K562 (cell line): ENCODE results near the gene PGP. TPM values are rescaled to one million over a fixed set of nuclear protein-coding genes. Genes with fewer than 3 reads are reported as not detected.

Experiments used
- ATAC-seq: fragments of 200-7000 bp; cut with Tn5 transposase; 3 replicates; pipeline ENCODE4 v1.9.1; 2020; ENCODE audit warnings: moderate library complexity
- BruUV-seq: library from RNA; stranded (reverse); fragments of 400-500 nt; replicated peaks from 2 replicates; lab custom pipeline; 2021; lab: Mats Ljungman, UMichigan
- CTCF ChIA-PET: fragments of 300-600 bp; formaldehyde crosslinking; extraction: SDS; loops from one replicate; lab custom pipeline; 2021; ENCODE audit warnings: low intra/inter-chr PET ratio; lab: Yijun Ruan, JAX
- POLR2A ChIA-PET: fragments of 300-600, 350-650 bp; sonication (Branson Sonifier 250); formaldehyde crosslinking; extraction: SDS; loops from one replicate; lab custom pipeline; 2021; ENCODE audit warnings: antibody characterized with exemption, inconsistent platforms; lab: Yijun Ruan, JAX
- DNase-seq, 4 experiments: peaks; one replicate each; pipeline versions ENCODE4 v3.0.0 to v3.0.0-alpha.2; 2011 to 2018; ENCODE audit warnings: low spot score in 3 of 4, mixed read lengths in 3 of 4; ENCODE audit errors: extremely low read depth in 1 of 4
- FAIRE-seq: peaks from 2 replicates; lab custom pipeline; 2011; peaks lifted over from hg19 to GRCh38; lab: Jason Lieb, UNC
- H2AFZ ChIP-seq: 2 replicates; pipeline ENCODE4 v1.6.0; 2011; ENCODE audit warnings: low read depth, low read length, control low read depth, inconsistent platforms
- H3K27ac ChIP-seq: fragments of 200-600 bp; 3 replicates; pipeline ENCODE4 v1.8.0; 2011; ENCODE audit warnings: low read depth, mild to moderate bottlenecking, control low read depth, inconsistent platforms, low read length, moderate library complexity, mixed read lengths; ENCODE audit errors: extremely low read depth
- H3K27me3 ChIP-seq, 2 experiments: fragments of 300-600 bp in 1 of 2; 2 replicates in 1 of 2; 3 replicates in 1 of 2; pipeline versions ENCODE4 v1.6.0 to v1.8.0; 2011; ENCODE audit warnings: inconsistent platforms in 2 of 2, low read length in 2 of 2, mild to moderate bottlenecking in 1 of 2, mixed read lengths in 1 of 2, moderate library complexity in 1 of 2; ENCODE audit not compliant: control insufficient read depth in 2 of 2, insufficient read depth in 2 of 2
- H3K36me3 ChIP-seq: fragments of 300-600 bp; 3 replicates; pipeline ENCODE4 v1.8.0; 2011; ENCODE audit warnings: mild to moderate bottlenecking, low read length, inconsistent platforms; ENCODE audit not compliant: control insufficient read depth, insufficient read depth
- H3K4me1 ChIP-seq, 2 experiments: fragments of 200-600 bp in 1 of 2; replicated peaks in 1 of 2; 2 replicates in 1 of 2; 3 replicates in 1 of 2; pipeline versions ENCODE4 v1.5.1 to v1.8.0; 2011; ENCODE audit warnings: inconsistent platforms in 2 of 2, low read length in 2 of 2, mild to moderate bottlenecking in 1 of 2, mixed read lengths in 1 of 2, moderate library complexity in 1 of 2; ENCODE audit not compliant: control insufficient read depth in 2 of 2, insufficient read depth in 2 of 2
- H3K4me2 ChIP-seq: 2 replicates; pipeline ENCODE4 v1.6.1; 2011; ENCODE audit warnings: low read length, control low read depth, inconsistent platforms, mixed read lengths; ENCODE audit not compliant: insufficient read depth
- H3K4me3 ChIP-seq: fragments of 200-600 bp; sonication (generic), shearing (Covaris generic); 2 replicates; pipeline ENCODE4 v1.5.1; 2016; ENCODE audit warnings: control low read depth, inconsistent platforms
- H3K79me2 ChIP-seq: fragments of 200-600 bp; 3 replicates; pipeline ENCODE4 v1.8.0; 2011; ENCODE audit warnings: low read length, inconsistent platforms; ENCODE audit not compliant: control insufficient read depth, insufficient read depth
- H3K9ac ChIP-seq, 2 experiments: 2 replicates each; pipeline versions ENCODE4 v1.6.0 to v1.6.1; 2011; ENCODE audit warnings: low read depth in 2 of 2, low read length in 2 of 2, control low read depth in 1 of 2, inconsistent platforms in 1 of 2, mild to moderate bottlenecking in 1 of 2, mixed read lengths in 1 of 2; ENCODE audit not compliant: insufficient read depth in 1 of 2
- H3K9me1 ChIP-seq: one replicate; pipeline ENCODE4 v1.6.0; 2011; ENCODE audit warnings: inconsistent platforms, mild to moderate bottlenecking, low read length, moderate library complexity; ENCODE audit not compliant: control insufficient read depth, insufficient read depth
- H3K9me3 ChIP-seq: replicated peaks from 2 replicates; pipeline ENCODE4 v1.5.1; 2011; ENCODE audit warnings: low read depth, low read length, inconsistent platforms; ENCODE audit not compliant: control insufficient read depth, insufficient read depth
- H4K20me1 ChIP-seq: replicated peaks from 2 replicates; pipeline ENCODE4 v1.6.1; 2011; ENCODE audit warnings: low read length, inconsistent platforms, mixed read lengths; ENCODE audit not compliant: control insufficient read depth, insufficient read depth
- ADNP ChIP-seq: fragments of 200-800 bp; sonication (Bioruptor generic); IDR thresholded peaks from 2 replicates; pipeline ENCODE4 v1.6.1; 2016; ENCODE audit warnings: missing genetic modification characterization, missing compliant biosample characterization
- C11orf30 ChIP-seq: fragments of 450-650 bp; IDR thresholded peaks from 2 replicates; pipeline ENCODE4 v1.6.1; 2016; ENCODE audit warnings: low read depth, mild to moderate bottlenecking
- CBX1 ChIP-seq: sonication (generic); IDR thresholded peaks from 2 replicates; pipeline ENCODE4 v1.6.1; 2016; ENCODE audit warnings: antibody characterized with exemption, low read depth, mild to moderate bottlenecking
- CREB3 ChIP-seq: fragments of 450-650 bp; conservative IDR thresholded peaks from 2 replicates; pipeline ENCODE4 v1.6.1; 2016; ENCODE audit warnings: missing genetic modification characterization, low read depth, mild to moderate bottlenecking, missing compliant biosample characterization, moderate library complexity
- EWSR1 ChIP-seq: fragments of 450-650 bp; IDR thresholded peaks from 2 replicates; pipeline ENCODE4 v1.6.1; 2018; ENCODE audit warnings: borderline replicate concordance, mild to moderate bottlenecking, low read depth, moderate library complexity; ENCODE audit not compliant: partially characterized antibody
- HMG20A ChIP-seq: fragments of 450-650 bp; formaldehyde crosslinking; conservative IDR thresholded peaks from 2 replicates; pipeline ENCODE4 v1.4.0; 2020; ENCODE audit warnings: mild to moderate bottlenecking, mixed read lengths
- IRF9 ChIP-seq: fragments of 450-650 bp; IDR thresholded peaks from 2 replicates; pipeline ENCODE4 v1.6.1; 2016; ENCODE audit warnings: missing biosample characterization, missing genetic modification characterization
- MCM2 ChIP-seq: fragments of 450-650 bp; IDR thresholded peaks from 2 replicates; pipeline ENCODE4 v1.6.1; 2017; ENCODE audit warnings: low read depth, mild to moderate bottlenecking
- MTA2 ChIP-seq: fragments of 450-650 bp; IDR thresholded peaks from 2 replicates; pipeline ENCODE4 v1.6.1; 2016; ENCODE audit warnings: low read depth
- POLR2A ChIP-seq: fragments of 450-650 bp; conservative IDR thresholded peaks from 2 replicates; pipeline ENCODE4 v1.6.1; 2016
- POLR2B ChIP-seq: fragments of 450-650 bp; IDR thresholded peaks from 2 replicates; pipeline ENCODE4 v1.6.1; 2018; ENCODE audit warnings: low read depth; ENCODE audit not compliant: partially characterized antibody
- POLR3G ChIP-seq: IDR thresholded peaks from 2 replicates; pipeline ENCODE4 v1.6.1; 2011; ENCODE audit not compliant: insufficient read length, insufficient replicate concordance; ENCODE audit errors: extremely low read depth
- PRMT5 ChIP-seq: sonication (generic); formaldehyde crosslinking; IDR thresholded peaks from 2 replicates; pipeline ENCODE4 v1.5.0; 2020; ENCODE audit warnings: missing genetic modification reagents
- SAFB ChIP-seq: fragments of 200-400 bp; formaldehyde crosslinking; IDR thresholded peaks from 2 replicates; pipeline ENCODE4 v1.6.1; 2017; ENCODE audit warnings: low read depth, low read length, borderline replicate concordance
- SNIP1 ChIP-seq: fragments of 450-650 bp; IDR thresholded peaks from 2 replicates; pipeline ENCODE4 v1.7.1; 2017; ENCODE audit warnings: low read depth, mild to moderate bottlenecking
- SNRNP70 ChIP-seq: fragments of 200-400 bp; formaldehyde crosslinking; optimal IDR thresholded peaks from 2 replicates; pipeline ENCODE3; 2017; ENCODE audit warnings: low read depth, low read length
- SPI1 ChIP-seq: IDR thresholded peaks from 2 replicates; pipeline ENCODE4 v1.6.1; 2011; ENCODE audit warnings: low read depth, low read length, control low read depth, borderline replicate concordance
- SREBF1 ChIP-seq: fragments of 150-350 bp; IDR thresholded peaks from 2 replicates; pipeline ENCODE4 v1.6.1; 2014; ENCODE audit warnings: antibody characterized with exemption, low read depth, low read length, borderline replicate concordance
- XRCC4 ChIP-seq: IDR thresholded peaks from one replicate; pipeline ENCODE4 v1.6.1; 2011; ENCODE audit not compliant: insufficient read depth, insufficient read length; ENCODE audit errors: extremely low read depth
- YBX1 ChIP-seq: fragments of 450-650 bp; IDR thresholded peaks from 2 replicates; pipeline ENCODE4 v1.7.1; 2016; ENCODE audit warnings: mild to moderate bottlenecking
- ZFX ChIP-seq: sonication (generic); formaldehyde crosslinking; IDR thresholded peaks from 2 replicates; pipeline ENCODE4 v1.8.0; 2022; ENCODE audit warnings: mild to moderate bottlenecking, missing genetic modification reagents, moderate library complexity
- ZNF511 ChIP-seq: sonication (generic); formaldehyde crosslinking; IDR thresholded peaks from 2 replicates; pipeline ENCODE4 v1.8.0; 2022; ENCODE audit warnings: mild to moderate bottlenecking, missing genetic modification reagents
- ZNF764 ChIP-seq: fragments of 250-450 bp; sonication (Bioruptor Pico); IDR thresholded peaks from 2 replicates; pipeline ENCODE4 v1.4.0; 2020; ENCODE audit warnings: low read depth, mild to moderate bottlenecking, moderate library complexity
- ZSCAN29 ChIP-seq: fragments of 450-650 bp; IDR thresholded peaks from 2 replicates; pipeline ENCODE4 v1.6.1; 2017
- WGBS: fragments of 100-300 bp; shearing (Covaris generic); methylation state at CpG from one replicate; pipeline ENCODE4 v1.1.6; 2016; ENCODE audit warnings: low coverage, mixed read lengths; ENCODE audit not compliant: insufficient coverage; ENCODE audit errors: missing lambda C conversion rate; 5-methylcytosine and 5-hydroxymethylcytosine counted together
- in situ Hi-C: fragments of 300-500 bp; cut with MboI; formaldehyde crosslinking; loops from 4 replicates; pipeline ENCODE4 v1.15.0; 2018; ENCODE audit warnings: inconsistent platforms, mixed read lengths
- intact Hi-C: fragments of 100-400 bp; cut with micrococcal nuclease; formaldehyde crosslinking; loops from 2 replicates; pipeline ENCODE4 v1.14.2; 2022
- polyA plus RNA-seq, 8 experiments: library from polyadenylated mRNA; depleted of rRNA in 4 of 8; stranded (reverse) in 5 of 8; unstranded in 3 of 8; fragments of >200 nt; fragmentation: Nextera tagmentation in 2 of 8; fragmentation: Illumina TruSeq in 1 of 8; extraction: Ambion mirVana in 2 of 8; extraction: Trizol in 1 of 8; gene quantifications; 2 replicates each; pipeline versions ENCODE4 v1.2.1 to v1.2.3, GENCODE V29; 2011 to 2014; ENCODE audit warnings: inconsistent platforms in 1 of 8, missing spikeins in 1 of 8
- total RNA-seq, 7 experiments: library from RNA; depleted of rRNA in 6 of 7; stranded (reverse); fragments of >200 nt in 6 of 7; fragmentation: Illumina TruSeq in 2 of 7; extraction: Trizol in 2 of 7; gene quantifications; 2 replicates each; pipeline versions ENCODE4 v1.2.1 to v1.2.3, GENCODE V29; 2011 to 2021; ENCODE audit warnings: low replicate concordance in 1 of 7

PGP gene
- total and polyA plus RNA-seq, 9 of the 15 experiments (the other 6 are each of a cell fraction or from before 2014, with no cell fraction given) = 1.1 to 57.6 (median 19.6) TPM

- H3K4me2 ChIP-seq = peak overlapping the region; percentile 87; the same call in 1 of the 2 replicates
- BruUV-seq = no TSS peak
- no peak for ATAC-seq
- TF ChIP-seq ZSCAN29 = no peak
- TF ChIP-seq ADNP (tag) = no peak
- TF ChIP-seq IRF9 = no peak
- 0 out of 2 replicates have a peak, but pooled peaks have one; percentile 19 for TF ChIP-seq CBX1
- no peak for TF ChIP-seq C11orf30
- peak; percentile 63 for TF ChIP-seq POLR2A
- TF ChIP-seq YBX1 = no peak
- no peak for TF ChIP-seq POLR3G
- no peak for TF ChIP-seq SNIP1
- TF ChIP-seq SPI1 = no peak
- peak; percentile 34 for TF ChIP-seq POLR2B
- 0 out of 2 replicates have a peak, but pooled peaks have one; percentile 31 for TF ChIP-seq ZNF511
- TF ChIP-seq MCM2 = no peak
- peak; percentile 20 for TF ChIP-seq SNRNP70
- TF ChIP-seq MTA2 = no peak
- TF ChIP-seq EWSR1 = no peak
- 0 out of 2 replicates have a peak, but pooled peaks have one; percentile 2 for TF ChIP-seq ZFX (CRISPR knock-in tag)
- no peak for TF ChIP-seq HMG20A
- no peak for TF ChIP-seq XRCC4
- no peak for TF ChIP-seq SAFB
- no peak for TF ChIP-seq ZNF764 (CRISPR knock-in tag)
- no peak for TF ChIP-seq PRMT5 (CRISPR knock-in tag)
- no peak for TF ChIP-seq CREB3 (tag)
- no peak for TF ChIP-seq SREBF1
These were observed 2.7 kb downstream of the PGP start for GRCh38 chr16:2211923-2212347.

More at GRCh38 chr16:2211923-2212347, 2.7 kb downstream of the PGP start:
- H4K20me1 ChIP-seq = peaks cover 21% of the 10 kb centered on the region
- ChIA-PET POLR2A (interaction anchor here (0.6 to 2.1 kb wide), 9 partner anchors 8 to 273 kb away, joined by 3 to 12 read pairs (median 5); partner anchors contain the start of genes E4F1 and TRAF7), CTCF (no interaction called here)
- DNase-seq (peak in 1 of 4 experiments; percentile 41), FAIRE-seq (no peak)
- H3K9me3 ChIP-seq = no peaks in the 10 kb centered on the region
- H2AFZ ChIP-seq = no peak overlapping the region
- intact Hi-C loops (no loop called here), in situ Hi-C loops (no loop called here)
- H3K27me3 ChIP-seq = no peaks in the 10 kb centered on the region
- no peaks in the 10 kb centered on the region for H3K9me1 ChIP-seq
- H3K27ac ChIP-seq = no peak overlapping the region
- H3K4me3 ChIP-seq = peak overlapping the region; percentile 85; the same call in 1 of the 2 replicates
- H3K36me3 ChIP-seq = peaks cover 57% of the 10 kb centered on the region; the same call in 2 of the 3 replicates
- H3K79me2 ChIP-seq = peaks cover 62% of the 10 kb centered on the region
- H3K4me1 ChIP-seq = peaks cover 24 to 83% of the 10 kb centered on the region in 2 experiments
- peak overlapping the region in 1 of 2 experiments; percentile 99; a peak in 2 of 4 replicates for H3K9ac ChIP-seq
- WGBS = 61% methylated on average over 11 of the region's 11 CpGs
